Right hindlimb (tissue), 1 donor: ENCODE results near the gene PCBP3.
A peak's percentile ranks its signal among the peaks of the same experiment; 100 is the strongest.
"Not testable (repeated sequence)": the region's sequence is repeated elsewhere in the genome, so short reads cannot be mapped to it uniquely, and the experiment has no call there.

Source experiments
- DNase-seq: peaks from one replicate; pipeline ENCODE4 v3.0.0-alpha.2; 2018

The PCBP3 gene

GRCh38 chr21:45940621-45941337 is 297.3 kb downstream of the PCBP3 start:
- no peak for DNase-seq

- DNase-seq, result no peak
These were observed 297.8 kb downstream of the PCBP3 start for GRCh38 chr21:45941338-45941710.

GRCh38 chr21:45941717-45942546 is 298.4 kb downstream of the PCBP3 start:
- no peak for DNase-seq

- DNase-seq, result no peak
These were observed 299.5 kb downstream of the PCBP3 start for GRCh38 chr21:45942755-45943629.

GRCh38 chr21:45943630-45944540 is 300.4 kb downstream of the PCBP3 start:
- DNase-seq, result no peak

- no peak for DNase-seq
These were observed 301.1 kb downstream of the PCBP3 start for GRCh38 chr21:45944601-45945000.

GRCh38 chr21:45945066-45945867 is 301.7 kb downstream of the PCBP3 start:
- no peak for DNase-seq

- DNase-seq, result no peak
These were observed 302.3 kb downstream of the PCBP3 start for GRCh38 chr21:45945868-45946210.

GRCh38 chr21:45947296-45947695 is 303.8 kb downstream of the PCBP3 start:
- DNase-seq, result no peak

GRCh38 chr21:45947716-45948255 is 304.3 kb downstream of the PCBP3 start:
- DNase-seq, result no peak

GRCh38 chr21:45948576-45949141 is 305.1 kb downstream of the PCBP3 start:
- DNase-seq, result no peak

GRCh38 chr21:45949928-45950739 is 306.6 kb downstream of the PCBP3 start:
- DNase-seq, result no peak

- peak; percentile 88 for DNase-seq
These were observed 307.4 kb downstream of the PCBP3 start for GRCh38 chr21:45950740-45951515.

GRCh38 chr21:45951676-45952075 is 308.2 kb downstream of the PCBP3 start:
- no peak for DNase-seq

GRCh38 chr21:45952527-45952926 is 309.0 kb downstream of the PCBP3 start:
- DNase-seq, result not testable (repeated sequence)

GRCh38 chr21:45952974-45953373 is 309.4 kb downstream of the PCBP3 start:
- DNase-seq, result no peak

GRCh38 chr21:45954261-45954660 is 310.7 kb downstream of the PCBP3 start:
- no peak for DNase-seq

GRCh38 chr21:45954921-45955320 is 311.4 kb downstream of the PCBP3 start:
- no peak for DNase-seq

- no peak for DNase-seq
These were observed 314.0 kb downstream of the PCBP3 start for GRCh38 chr21:45957551-45957950.
